ENCODE data around the gene TCEAL4. TPM values are rescaled to one million over a fixed set of nuclear protein-coding genes. Genes with fewer than 3 reads are reported as not detected.

Gene TCEAL4
- polyA plus RNA-seq, 12 donors = 79.3 to 190 (median 95.3) TPM; not detected in 1

DNA sequence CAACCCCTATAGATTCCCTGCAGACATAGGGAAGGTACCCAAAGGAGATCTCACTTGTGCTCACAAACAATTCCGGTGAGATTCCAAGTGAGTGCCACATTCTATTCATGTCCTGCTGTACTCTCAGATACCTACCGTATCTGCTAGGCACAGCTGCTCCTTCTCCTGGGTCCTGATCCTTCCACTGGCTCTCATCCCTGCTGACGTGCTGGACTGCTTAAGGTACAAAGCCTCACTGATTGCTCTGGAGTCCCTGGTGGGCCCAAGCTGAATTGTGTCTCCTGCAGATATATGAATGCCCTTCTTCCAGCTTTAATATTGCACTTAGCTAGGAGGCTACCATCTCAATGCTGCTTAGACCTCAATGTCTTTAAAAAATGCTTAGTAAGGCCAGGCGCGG is 45.8 kb downstream of the TCEAL4 start:
- no peak for DNase-seq

DNA sequence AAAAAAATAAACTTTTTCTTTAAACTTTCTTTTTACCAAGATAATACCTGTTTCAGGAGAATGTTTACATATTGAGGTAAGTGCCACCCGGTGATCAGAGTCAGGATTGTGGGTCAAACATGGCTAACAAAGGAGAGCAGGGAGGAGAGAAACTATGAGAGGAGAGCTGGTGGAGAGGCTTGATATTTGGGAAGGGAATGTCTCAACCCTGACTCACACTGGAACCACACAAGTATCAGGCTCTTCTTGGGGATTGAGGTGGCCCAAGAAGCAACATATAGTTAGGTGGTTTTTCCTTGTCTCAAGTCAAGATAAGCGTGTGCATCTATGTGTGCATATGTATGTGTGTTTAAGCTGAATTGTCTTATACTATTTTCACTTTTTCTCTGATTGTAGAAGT is 50.1 kb downstream of the TCEAL4 start:
- no peak for DNase-seq

Other genes with a start within 250 kb of the TCEAL4 start
- gene TCEAL9, start 229.0 kb upstream of the TCEAL4 start, polyA plus RNA-seq (ENCODE audit: insufficient read length in 12 of 12) = 100 to 1,000 TPM in 11 of 12 donors, not detected in 1; 124 to 237 (median 190) TPM
- 100 to 1,000 TPM in 11 of 12 donors, not detected in 1; 119 to 295 (median 156) TPM for gene BEX3, start 209.0 kb upstream of the TCEAL4 start, polyA plus RNA-seq (ENCODE audit: insufficient read length in 12 of 12)
- 1 to 10 TPM in 4 of 12 donors, under 1 TPM in 6, not detected in 2; 0.37 to 2.2 (median 0.78) TPM for gene RAB40A, start 66.0 kb upstream of the TCEAL4 start, polyA plus RNA-seq (ENCODE audit: insufficient read length in 12 of 12)
- 10 to 100 TPM in 7 of 12 donors, 1 to 10 TPM in 4, not detected in 1; 9.3 to 27.6 (median 10.0) TPM for gene TCEAL3, start 22.4 kb downstream of the TCEAL4 start, polyA plus RNA-seq (ENCODE audit: insufficient read length in 12 of 12)
- 10 to 100 TPM in 11 of 12 donors, not detected in 1; 46.2 to 85.9 (median 66.4) TPM for gene TCEAL1, start 43.5 kb downstream of the TCEAL4 start, polyA plus RNA-seq (ENCODE audit: insufficient read length in 12 of 12)
- gene MORF4L2, start 101.2 kb downstream of the TCEAL4 start, polyA plus RNA-seq (ENCODE audit: insufficient read length in 12 of 12) = 100 to 1,000 TPM in 11 of 12 donors, not detected in 1; 199 to 377 (median 286) TPM
- gene TMEM31, start 125.4 kb downstream of the TCEAL4 start, polyA plus RNA-seq (ENCODE audit: insufficient read length in 12 of 12) = 1 to 10 TPM in 3 of 12 donors, under 1 TPM in 7, not detected in 2; 0.43 to 2.5 (median 0.75) TPM
- 100 to 1,000 TPM in 3 of 12 donors, 10 to 100 TPM in 8, not detected in 1; 61.2 to 127 (median 83.6) TPM for gene PLP1, start 191.3 kb downstream of the TCEAL4 start, polyA plus RNA-seq (ENCODE audit: insufficient read length in 12 of 12)
- gene RAB9B, start 246.7 kb downstream of the TCEAL4 start, polyA plus RNA-seq (ENCODE audit: insufficient read length in 12 of 12) = 10 to 100 TPM in 11 of 12 donors, not detected in 1; 10.7 to 42.9 (median 33.3) TPM